GM18498 (cell line): ENCODE results near the gene KAZN.

Experiments used
- ATAC-seq: cut with Tn5 transposase; IDR thresholded peaks from one replicate; pipeline ENCODE4 v1.9.1; 2021; ENCODE audit warnings: mild to moderate bottlenecking, moderate library complexity; ENCODE audit not compliant: unreplicated experiment

KAZN gene

DNA sequence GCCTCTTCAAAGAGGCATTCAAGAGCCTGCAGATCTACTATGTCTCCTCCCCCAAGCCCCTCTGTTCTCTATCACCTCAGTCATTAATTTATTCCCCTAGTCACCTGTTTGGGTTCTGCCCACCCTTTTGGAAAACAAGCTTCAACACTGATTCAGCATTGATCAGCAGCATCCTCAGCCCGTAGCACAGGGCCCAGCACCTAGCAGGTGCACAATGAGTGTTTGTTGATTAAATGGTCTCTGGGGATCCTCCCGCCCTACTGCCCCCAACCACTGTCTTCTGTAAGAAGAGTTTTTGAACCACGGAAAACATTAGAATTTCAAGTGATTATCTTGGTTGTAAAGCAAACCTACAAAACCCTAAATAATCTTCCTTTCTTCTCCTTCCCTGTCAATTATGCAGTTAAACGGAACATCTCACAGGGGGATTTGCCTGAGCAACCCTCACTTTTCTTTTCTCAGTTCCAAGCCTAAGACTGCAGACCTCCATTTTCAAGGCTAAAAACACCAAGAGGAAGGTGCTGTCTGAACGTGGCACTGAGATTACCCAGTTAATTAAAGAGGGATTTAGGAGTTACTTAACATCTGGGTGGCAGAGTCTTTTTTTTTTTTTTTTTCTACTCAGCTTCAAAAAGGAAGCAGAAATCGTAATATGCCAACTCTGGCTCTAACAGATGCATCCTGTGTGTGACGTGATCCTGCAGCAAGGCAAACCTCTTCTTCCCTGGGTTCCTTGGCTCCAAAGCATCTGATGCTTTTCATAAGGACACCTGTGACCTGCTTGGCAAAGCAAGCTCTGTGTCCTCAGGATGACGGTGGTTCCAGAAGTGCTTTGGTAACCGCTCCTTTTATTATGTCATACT, 163.0 kb downstream of the KAZN start:
- ATAC-seq, result no peak

DNA sequence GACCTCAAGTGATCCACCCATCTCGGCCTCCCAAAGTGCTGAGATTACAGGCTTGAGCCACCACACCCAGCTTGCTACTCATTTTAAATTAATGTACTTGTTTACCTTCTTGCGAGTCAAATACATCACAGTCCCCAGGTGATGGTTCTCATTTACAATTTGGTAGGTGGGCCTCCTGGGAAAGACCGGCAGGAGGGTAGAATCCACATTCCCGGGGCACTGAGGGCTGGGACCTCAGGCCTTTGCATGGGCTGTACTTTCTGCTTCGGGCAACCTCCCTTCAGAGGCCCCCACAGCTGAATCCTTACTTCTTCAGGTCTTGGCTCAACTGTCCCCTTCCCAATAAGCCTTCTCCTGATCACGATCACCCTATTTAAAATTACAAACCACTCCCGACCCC, 165.5 kb downstream of the KAZN start:
- no peak for ATAC-seq

DNA sequence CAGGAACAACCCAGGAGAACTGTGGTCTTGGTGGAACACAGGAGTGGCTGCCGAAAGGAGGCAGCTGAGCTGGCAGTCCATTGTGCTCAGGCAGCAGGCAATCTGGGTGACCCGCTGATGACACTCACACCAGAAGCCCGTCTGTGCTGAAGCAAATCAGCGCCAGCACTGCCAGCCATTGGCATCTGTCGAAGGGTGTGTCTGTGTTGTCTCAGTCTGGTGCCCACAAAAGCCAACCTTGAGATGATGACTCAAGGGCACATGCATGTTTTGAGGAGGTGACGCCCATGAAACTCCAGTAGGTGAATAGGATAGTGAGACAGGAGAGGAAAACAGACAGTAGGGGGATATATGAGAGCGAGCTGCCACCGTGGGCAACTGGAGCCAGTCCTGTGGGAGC, 167.3 kb downstream of the KAZN start:
- ATAC-seq, result no peak

DNA sequence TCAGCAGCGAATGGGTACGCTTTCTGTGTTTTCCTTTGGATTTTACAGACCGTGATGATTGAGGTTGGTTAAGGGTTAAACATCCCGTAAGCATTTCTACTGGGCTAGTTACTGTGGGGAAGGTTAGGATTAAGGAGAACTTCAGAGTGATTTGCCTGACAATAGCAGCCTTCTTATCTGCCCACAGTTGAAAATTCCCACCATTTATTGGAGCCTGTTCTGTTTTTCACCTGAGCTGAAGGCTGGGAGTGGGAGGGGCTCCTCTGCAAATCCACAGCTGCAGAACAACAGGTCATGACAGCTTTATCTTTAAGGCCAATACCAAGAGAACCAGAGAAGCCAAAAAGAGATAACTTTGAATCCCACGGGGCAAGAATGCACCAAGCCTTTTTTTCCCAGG, 168.6 kb downstream of the KAZN start:
- ATAC-seq, result no peak

DNA sequence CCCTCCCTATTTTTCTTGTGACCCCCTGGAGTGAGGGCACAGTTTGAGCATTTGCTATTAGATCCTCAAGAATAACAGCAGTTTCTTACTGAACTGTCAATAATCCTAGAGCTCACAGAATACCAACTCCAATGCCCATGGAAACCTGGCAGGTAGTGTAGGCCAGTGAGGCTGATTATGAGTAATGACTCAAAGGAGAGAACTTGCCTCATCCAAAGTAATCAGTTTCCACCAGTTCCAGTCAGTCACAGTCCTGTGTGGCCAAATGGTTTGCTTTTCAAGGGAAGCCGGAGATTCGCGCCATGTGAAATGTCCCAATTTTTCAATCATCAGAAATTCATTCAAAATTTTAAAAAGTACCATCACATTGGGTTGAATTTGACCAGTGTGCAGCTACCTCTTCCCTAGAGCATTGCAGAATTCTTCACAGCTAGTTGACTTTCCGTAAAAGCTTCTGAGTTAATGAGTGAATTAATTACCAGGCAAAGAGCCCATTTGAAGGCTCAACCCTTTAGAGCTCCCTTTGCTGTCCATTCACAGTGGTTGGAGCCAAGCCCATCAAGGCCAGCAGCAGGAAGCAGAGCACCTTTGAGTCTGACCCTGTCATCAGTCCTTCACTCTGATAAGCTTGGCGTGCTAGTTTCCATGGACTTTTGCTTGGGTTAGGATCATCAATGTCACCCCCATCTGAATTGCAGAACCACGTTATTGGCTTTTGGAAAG, 170.3 kb downstream of the KAZN start:
- ATAC-seq, result no peak

DNA sequence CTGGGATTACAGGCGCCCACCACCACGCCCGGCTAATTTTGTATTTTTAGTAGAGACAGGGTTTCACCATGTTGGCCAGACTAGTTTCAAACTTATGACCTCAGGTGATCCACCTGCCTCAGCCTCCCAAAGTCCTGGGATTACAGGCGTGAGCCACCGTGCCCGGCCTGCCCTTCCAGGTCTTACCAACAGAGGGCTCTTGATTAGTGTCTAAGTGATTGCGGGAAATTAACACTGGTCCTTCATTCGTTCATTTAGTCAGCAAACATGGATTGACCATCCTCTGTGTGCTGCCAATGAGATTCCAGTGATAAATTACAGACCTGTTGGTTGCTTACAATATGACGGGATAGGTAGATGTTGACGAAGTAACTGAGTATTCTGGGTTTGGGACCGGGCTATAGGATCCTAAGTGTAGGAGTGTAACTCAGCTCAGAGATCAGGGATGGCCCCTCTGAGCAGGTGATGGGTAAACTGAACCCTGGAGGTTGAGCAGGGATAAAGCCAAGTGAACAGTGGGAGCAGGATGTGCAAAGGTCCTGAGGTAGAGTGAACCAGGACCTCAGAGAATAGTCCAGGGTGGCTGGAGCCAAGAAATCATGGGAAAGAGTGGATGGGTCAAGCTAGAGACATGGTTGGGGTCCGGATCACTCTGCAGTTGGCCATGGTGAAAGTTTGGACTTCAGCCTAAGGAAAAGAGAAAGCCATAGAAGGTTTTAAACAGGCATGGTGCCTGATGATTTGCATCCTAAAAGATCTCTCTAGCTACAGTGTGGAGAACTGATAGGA, 171.2 kb downstream of the KAZN start:
- no peak for ATAC-seq

DNA sequence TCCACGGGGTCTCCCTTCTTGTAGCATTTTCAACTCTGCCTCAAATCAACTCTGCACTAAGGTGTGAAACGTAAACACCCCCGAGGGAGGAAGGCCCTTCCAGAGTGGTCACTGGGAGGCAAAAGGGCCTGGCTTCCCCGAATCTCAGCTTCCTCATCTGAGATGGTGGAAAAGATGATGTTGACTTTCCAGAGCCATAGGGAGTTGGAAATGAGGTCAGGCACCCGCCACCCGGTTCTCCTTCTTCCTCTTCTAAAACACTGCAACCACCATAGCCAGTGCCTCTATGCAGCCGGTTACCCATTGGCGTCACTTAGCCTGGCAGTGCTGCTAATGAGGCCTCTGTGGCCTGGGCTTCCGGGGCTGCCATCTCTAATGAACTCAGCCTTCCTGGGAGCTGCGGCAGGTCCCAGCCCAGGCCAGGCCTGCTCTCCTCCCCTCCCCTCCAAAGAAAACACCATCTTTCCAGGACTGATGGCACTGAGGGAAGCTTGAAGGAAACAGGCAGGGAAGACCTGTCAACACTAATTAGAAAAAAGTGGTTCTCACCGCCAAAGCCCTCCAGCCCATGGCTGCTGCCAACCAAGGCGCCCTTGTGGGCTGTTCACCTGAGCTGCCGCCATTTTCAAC, 175.0 kb downstream of the KAZN start:
- no peak for ATAC-seq

DNA sequence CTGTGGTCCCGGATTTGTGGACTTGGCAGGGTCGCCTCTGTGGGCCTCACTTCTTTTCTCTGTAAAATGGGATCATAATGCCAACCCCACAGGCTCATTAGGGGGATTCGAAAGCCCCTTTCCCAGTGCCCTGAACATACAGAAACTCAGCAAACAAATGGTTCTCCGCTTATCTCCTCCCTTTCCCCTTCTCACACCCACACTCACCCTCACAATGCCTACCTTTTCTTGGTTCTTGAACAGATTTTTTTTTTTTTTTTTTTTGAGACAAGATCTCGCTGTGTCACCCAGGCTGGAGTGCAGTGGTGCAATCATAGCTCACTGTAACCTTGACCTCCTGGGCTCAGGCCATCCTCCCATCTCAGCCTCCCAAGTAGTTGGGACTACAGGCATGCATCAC, 175.7 kb downstream of the KAZN start:
- ATAC-seq, result no peak

DNA sequence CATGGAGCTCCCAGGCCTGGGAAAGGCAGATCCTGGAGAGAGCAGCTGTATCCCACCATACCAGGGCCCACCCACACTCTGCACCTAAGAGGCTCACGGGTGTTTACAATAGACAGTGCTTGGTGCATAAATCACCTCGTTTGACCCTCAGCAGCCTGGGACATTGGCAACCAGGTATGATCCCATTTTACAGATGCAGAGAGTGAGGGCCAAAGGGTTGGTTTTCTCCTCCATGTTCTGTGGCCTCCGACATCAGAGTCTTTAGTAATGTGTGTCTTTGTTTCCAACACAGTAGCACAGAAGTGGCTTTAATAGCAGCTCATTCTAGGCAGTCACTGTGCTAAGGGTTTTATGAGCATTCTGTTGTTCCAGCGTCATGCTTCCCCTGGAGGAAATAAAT, 176.5 kb downstream of the KAZN start:
- no peak for ATAC-seq

DNA sequence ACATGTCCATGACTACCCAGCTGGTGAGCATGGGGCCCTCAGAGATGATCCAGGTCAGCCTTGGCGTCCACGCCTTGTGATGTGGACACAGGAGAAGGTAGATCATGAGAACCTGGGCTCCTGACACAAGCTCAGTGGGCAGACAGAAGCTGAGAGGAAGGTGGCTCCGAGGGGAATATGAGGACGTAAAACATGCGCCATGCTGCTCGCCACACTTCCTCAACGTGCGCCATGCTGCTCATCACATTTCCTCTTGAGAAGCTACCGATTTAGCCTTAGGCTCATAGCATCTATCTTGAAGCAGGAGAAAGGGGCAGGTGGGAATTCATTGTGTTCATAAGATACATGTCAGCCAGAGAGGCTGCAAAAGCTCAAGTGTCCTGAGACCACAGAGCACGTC, 176.9 kb downstream of the KAZN start:
- no peak for ATAC-seq

DNA sequence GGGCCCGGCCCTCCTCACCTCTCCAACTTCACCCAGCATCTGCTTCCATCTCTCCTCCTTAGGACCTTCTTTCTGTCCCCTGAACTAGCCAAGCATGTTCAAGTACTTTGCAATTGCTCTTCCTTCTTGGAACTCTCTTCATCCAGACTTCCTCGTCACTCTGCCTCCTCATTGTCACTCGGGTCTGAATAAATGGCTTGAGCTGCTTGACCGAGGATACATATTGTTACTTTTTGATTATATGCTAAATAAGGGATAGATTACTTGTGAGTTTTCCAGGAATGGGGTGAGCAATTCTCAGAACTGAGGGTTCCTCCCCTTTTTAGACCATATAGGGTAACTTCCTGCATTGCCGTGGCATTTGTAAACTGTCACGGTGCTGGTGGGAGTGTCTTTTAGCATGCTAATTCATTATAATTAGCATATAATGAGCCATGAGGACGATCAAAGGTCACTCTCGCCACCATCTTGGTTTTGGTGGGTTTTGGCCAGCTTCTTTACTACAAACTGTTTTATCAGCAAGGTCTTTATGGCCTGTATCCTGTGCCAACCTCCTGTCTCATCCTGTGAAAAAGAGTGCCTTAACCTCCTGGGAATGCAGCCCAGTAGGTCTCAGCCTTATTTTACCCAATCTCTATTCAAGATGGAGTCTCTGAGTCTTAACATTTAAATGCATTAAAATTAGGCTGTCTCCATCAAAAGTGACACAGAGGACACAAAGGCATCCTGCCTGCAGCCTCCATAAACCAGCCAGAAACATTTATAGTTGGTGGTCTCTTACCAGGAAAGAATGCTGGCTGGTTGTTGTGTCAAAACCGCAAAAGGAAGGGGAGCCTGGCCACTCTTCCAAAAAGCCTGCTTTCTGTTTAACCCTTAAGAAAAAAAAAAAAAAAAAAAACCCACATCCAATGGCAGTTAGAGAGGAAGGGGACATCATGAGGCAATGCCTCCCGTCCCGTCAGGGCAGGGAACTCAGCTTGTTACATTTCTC, 179.3 kb downstream of the KAZN start:
- ATAC-seq, result no peak

DNA sequence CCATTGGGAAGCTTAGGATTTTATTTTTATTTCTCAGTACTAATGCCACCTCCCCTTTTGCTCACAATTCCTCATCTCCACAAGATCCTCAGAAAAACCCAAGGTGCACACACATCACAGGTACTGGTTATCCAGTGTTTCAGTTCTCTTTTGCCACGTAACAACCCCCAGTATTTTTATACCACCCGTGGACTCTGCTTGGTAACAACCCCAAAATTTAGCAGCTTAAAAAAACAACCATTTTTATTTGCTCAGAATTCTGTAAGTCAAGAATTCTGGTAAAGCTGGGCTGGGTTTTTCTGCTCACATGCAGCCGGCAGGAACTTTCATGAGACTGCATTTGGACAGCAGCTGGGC, 180.0 kb downstream of the KAZN start:
- no peak for ATAC-seq

DNA sequence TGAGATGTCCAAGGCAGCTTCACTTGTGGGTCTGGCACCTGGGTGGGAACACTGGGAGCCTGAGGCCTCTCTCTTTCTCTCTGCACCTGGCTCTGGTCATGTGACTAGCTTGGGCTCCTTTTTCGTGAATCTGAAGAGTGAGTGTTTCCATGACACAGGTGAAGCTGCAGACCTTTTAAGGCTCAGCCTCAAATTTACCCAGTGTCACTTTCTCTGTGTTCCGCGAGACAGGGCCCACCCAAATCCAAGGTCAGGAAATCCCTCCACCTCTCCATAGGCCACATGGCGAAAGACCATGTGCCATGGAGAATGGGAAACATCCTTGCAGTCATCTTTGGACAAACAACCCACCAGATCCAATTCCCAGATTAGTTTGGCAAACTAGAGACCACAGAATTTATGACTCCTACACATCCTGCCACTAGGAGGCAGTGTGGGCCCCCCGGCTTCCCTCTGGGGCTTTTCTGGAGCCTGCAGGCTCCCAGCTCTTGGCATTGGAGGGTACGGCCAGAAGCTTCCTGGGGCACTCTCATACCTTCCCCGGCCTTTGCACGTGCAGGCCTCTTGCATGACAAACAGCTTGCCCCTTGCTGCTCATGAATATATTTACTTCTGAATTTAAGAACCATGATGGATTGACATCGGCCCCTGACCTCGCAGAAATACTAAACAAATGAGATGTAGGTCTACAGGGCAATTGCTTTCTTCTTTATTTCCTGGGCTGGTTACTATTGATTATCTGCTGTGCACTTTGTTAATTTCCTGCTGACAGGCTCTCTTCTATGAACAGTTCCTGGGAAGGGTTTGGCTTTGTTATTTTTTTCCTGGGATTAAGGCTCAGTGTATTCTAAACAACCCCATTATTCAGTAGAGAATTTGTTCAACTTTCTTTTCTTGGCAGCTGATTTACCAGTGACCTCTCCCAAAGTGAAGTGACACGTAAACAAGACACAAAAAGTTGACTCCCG, 180.7 kb downstream of the KAZN start:
- no peak for ATAC-seq

DNA sequence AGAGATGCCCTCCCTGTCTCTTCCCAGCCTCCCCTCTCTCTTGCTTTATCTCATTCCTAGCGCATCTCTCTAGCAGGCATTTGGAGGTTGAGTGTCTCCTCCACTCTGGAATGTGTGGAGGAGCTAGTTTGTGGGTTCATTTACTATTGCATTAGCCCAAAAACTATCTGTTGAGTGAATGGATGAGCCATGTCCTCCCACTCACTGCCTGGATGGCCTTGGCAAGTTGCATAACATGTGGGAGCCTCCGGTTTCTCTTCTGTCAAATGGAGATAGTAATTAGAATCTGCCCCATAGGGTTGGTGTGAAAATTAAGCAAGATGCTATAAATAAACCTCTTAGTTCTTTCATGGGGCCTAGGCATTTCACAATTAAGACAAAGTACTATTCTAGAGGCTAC, 181.8 kb downstream of the KAZN start:
- no peak for ATAC-seq

DNA sequence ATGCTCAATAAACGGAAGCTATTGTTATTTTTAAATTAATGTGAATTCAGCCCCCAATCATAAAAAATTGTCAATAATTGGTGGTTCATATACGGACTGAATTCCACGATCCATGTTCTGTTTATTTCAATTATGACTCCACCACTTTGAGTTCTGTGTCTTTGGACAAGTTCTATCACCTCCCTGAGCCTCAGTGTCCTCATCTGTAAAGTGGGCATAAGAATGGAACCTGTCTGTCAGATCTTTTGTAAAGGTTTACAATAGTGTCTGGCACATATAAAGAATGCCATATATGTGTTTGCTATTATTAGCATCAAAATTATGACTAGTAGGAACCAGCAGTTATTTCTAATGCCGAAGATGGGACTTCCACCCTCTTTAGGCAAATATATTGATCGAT, 183.3 kb downstream of the KAZN start:
- no peak for ATAC-seq

DNA sequence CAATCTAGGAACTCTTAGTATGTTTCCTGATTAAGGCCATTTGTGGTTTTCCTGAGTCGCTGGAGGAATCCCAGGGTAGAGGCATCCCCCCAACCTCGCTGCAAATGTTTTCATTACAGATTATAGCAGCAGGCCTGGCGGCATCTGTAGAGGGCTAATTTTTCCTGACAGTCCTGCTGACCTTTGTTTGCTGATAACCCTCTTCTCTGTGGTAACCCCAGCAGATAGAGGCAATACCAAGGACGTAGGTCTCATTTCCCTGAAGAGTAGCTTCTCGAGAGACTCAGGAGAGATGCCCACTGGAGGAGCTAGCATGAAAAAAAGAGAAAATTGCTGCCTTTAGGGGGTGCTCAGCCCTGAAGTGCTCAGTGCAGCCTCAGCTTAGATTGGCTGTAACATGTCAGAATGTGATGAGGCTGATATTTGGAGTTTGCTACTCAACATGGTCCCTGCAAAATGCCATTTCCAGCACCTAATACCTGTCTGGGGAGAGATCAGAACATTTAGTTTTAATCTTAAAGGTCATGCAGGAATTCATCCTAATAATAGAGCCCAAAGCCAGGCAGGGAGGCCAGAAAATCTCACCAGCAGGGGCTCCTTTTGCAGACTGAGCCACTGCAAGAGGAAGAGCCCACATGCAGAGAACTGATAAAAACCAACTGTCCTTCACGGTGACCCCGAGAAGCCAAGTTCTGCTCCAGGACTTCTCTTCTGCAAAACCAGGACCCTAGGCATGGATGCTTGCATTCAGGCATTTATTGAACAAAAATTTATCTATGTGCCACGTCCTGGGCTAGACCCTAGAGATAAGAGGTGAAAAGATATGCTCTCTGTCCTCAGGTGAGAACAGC, 184.5 kb downstream of the KAZN start:
- no peak for ATAC-seq

DNA sequence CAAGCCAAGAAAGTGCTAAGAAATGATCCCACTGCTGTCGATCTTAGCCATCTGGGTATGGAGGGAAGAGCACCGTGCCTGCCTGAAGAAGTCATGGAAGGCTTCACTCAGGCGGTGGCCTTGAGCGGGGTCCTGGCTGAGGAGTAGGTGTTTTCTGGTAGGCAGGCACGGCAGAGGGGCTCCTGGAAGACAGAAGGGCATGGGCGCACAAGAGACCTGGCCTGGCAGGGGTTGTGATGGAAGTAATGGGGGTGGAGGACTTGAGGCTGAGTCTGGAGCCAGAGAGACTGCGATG, 185.1 kb downstream of the KAZN start:
- ATAC-seq, result no peak
